ENCODE data around the gene POLL. TPM values are rescaled to one million over a fixed set of nuclear protein-coding genes. Genes with fewer than 3 reads are reported as not detected.

Gene POLL
- total RNA-seq, 6 experiments from 2014 or later: 19.3 to 20.9 (median 19.7) TPM

- Mint-ChIP-seq H3K4me1 (ENCODE audit: low read depth) (peaks cover 13% of the 10 kb centered on the region; the same call in 1 of the 2 replicates), H3K4me3 (peak overlapping the region; percentile 83; the same call in 1 of the 2 replicates), H3K27me3 (ENCODE audit: insufficient read depth) (peaks cover 23% of the 10 kb centered on the region), H3K36me3 (ENCODE audit: low read depth) (no peaks in the 10 kb centered on the region), H3K27ac (no peak overlapping the region), H3K9me3 (peaks cover 8% of the 10 kb centered on the region)
- TF ChIP-seq, protein P1, sequence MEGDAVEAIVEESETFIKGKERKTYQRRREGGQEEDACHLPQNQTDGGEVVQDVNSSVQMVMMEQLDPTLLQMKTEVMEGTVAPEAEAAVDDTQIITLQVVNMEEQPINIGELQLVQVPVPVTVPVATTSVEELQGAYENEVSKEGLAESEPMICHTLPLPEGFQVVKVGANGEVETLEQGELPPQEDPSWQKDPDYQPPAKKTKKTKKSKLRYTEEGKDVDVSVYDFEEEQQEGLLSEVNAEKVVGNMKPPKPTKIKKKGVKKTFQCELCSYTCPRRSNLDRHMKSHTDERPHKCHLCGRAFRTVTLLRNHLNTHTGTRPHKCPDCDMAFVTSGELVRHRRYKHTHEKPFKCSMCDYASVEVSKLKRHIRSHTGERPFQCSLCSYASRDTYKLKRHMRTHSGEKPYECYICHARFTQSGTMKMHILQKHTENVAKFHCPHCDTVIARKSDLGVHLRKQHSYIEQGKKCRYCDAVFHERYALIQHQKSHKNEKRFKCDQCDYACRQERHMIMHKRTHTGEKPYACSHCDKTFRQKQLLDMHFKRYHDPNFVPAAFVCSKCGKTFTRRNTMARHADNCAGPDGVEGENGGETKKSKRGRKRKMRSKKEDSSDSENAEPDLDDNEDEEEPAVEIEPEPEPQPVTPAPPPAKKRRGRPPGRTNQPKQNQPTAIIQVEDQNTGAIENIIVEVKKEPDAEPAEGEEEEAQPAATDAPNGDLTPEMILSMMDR (IDR thresholded peaks at IDR 0.05): no peak
- no peak for DNase-seq
These were observed 16.7 kb downstream of the POLL start for GRCh38 chr10:101571271-101571925.

DNA sequence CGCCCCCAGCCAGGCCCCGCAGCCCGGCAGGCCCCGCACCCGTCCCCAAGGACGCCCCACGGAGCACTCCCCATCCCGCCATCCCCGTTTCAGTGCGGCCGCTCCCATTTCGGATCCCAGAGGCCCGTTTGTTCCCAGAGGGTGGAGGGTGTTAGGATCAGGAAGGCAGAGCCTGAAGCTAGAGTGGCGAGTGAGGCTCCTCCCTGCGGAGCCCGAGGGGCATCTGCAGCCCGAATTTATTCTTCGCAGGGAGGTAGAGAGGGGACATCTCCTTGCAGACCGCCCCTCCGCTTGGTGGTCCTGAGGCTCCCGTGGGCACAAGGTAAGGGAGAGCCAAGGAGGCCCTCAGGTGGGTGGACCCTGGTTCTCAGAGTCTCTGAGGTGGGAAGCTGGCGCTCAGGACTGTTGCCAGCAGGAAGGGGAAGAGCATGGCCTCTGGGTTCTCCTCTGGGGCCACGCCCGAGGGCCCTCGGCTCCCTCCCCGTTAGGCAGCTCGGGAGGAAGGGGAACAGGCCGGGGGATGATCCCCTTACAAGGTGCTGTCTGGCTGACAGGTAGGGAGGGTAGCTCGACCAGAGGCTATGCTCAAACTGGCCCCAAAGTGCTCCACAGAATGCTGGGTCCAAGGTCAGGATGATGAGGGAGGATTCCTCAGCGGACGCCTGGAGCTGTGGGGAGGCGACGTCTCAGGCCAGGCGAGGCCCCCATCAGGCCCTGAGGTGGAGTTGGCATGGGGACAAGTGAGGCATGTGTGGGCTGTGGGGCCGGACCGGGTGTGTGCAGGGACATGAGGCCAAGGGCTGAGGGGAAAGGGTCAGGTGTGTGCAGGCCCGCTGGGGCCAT is 17.4 kb downstream of the POLL start:
- DNase-seq: no peak
- Mint-ChIP-seq H3K9me3 (peaks cover 8% of the 10 kb centered on the region), H3K27ac (no peak overlapping the region), H3K27me3 (ENCODE audit: insufficient read depth) (peaks cover 27% of the 10 kb centered on the region), H3K4me3 (peak overlapping the region; percentile 83), H3K36me3 (ENCODE audit: low read depth) (no peaks in the 10 kb centered on the region), H3K4me1 (ENCODE audit: low read depth) (peaks cover 18% of the 10 kb centered on the region; the same call in 1 of the 2 replicates)
- TF ChIP-seq, protein P1 (IDR thresholded peaks at IDR 0.05): no peak; the same call in none of the 2 replicates

DNA sequence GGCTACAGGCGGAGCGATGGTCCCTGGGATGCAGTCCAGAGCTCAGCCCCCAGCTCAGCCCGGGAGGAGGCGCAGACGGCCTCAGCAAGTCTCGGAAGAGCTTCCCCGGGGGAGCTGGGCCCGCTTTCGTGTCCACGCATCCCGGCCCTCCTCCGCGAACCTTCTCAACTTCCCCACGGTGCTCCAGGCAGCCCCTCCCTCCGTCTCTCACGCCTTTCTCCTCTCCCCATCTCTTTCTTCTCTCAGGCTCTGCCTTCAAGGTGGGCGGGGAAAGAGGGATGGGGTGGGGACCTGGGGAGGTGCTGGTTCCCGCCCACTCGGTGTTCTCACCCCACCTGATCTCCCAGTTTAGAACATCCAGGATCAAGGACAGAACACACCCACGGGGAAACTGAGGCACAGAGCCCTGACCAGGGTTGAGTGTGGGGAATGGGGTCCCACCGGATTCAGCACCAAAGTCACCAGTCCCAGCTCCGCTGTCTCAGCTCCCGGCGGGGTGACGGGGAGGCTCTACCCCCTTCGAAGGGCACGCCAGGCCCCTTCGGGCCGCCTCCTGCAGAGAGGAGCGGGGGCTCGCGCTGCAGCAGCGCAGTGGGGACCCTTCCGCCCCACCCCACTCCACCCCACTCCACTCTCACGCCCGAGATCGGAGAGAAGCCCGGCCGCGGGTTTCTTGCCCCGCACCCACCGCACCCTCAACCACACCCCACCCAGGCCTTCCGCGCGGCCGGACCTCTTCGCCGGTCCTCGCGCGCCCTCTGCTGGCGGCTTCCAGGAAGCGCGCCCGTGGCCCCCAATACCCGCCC is 18.2 kb downstream of the POLL start:
- TF ChIP-seq, protein P1 (IDR thresholded peaks at IDR 0.05): peak; percentile 97
- Mint-ChIP-seq H3K36me3 (ENCODE audit: low read depth) (no peaks in the 10 kb centered on the region), H3K4me3 (peak overlapping the region; percentile 83), H3K9me3 (peaks cover 8% of the 10 kb centered on the region), H3K4me1 (ENCODE audit: low read depth) (peaks cover 18% of the 10 kb centered on the region; the same call in 1 of the 2 replicates), H3K27ac (peak overlapping the region; percentile 43; the same call in 1 of the 2 replicates), H3K27me3 (ENCODE audit: insufficient read depth) (peaks cover 33% of the 10 kb centered on the region)
- peak; percentile 33 for DNase-seq

DNA sequence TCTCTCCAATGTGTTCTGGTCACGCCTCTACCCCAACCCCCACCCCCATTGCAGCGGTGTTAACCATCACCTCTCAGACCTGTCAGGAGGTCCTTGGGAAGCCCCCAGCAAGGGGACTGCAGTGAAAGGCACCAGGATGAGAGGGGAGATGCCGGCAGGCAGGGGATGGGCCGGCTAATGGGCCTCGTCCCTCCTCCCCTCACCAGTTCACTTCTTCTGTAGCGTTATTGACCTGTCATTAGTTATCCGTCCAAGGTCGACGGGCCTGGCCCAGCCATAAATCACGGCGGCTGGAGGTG is 18.8 kb downstream of the POLL start:
- Mint-ChIP-seq H3K4me1 (ENCODE audit: low read depth) (peaks cover 18% of the 10 kb centered on the region; the same call in 1 of the 2 replicates), H3K9me3 (peaks cover 8% of the 10 kb centered on the region), H3K27me3 (ENCODE audit: insufficient read depth) (peaks cover 33% of the 10 kb centered on the region), H3K4me3 (peak overlapping the region; percentile 83; the same call in 1 of the 2 replicates), H3K27ac (no peak overlapping the region), H3K36me3 (ENCODE audit: low read depth) (no peaks in the 10 kb centered on the region)
- no peak for DNase-seq
- TF ChIP-seq, protein P1 (IDR thresholded peaks at IDR 0.05): no peak

- Mint-ChIP-seq H3K27ac (no peak overlapping the region), H3K27me3 (ENCODE audit: insufficient read depth) (peaks cover 36% of the 10 kb centered on the region), H3K4me1 (ENCODE audit: low read depth) (peaks cover 18% of the 10 kb centered on the region; the same call in 1 of the 2 replicates), H3K36me3 (ENCODE audit: low read depth) (no peaks in the 10 kb centered on the region), H3K4me3 (no peak overlapping the region), H3K9me3 (peaks cover 8% of the 10 kb centered on the region)
- DNase-seq: no peak
- TF ChIP-seq, protein P1 (IDR thresholded peaks at IDR 0.05): no peak
These were observed 19.9 kb downstream of the POLL start for GRCh38 chr10:101568054-101568745.

Data from HFFc6 (cell line).